Renal cortex interstitium (tissue), 11 donors: ENCODE data around the gene BTBD2. TPM values are rescaled to one million over a fixed set of nuclear protein-coding genes. Genes with fewer than 3 reads are reported as not detected.

Experiments used
- DNase-seq, 11 donors: peaks; one replicate each; pipeline ENCODE4 v3.0.0-alpha.2; 2013; ENCODE audit warnings: low read depth in 9 of 11, low spot score in 4 of 11; ENCODE audit errors: extremely low read depth in 1 of 11
- polyA plus RNA-seq, 3 donors: library from polyadenylated mRNA; unstranded; fragments of 120-200 nt; gene quantifications; one replicate each; pipeline ENCODE4 v1.2.1, GENCODE V29; 2013; ENCODE audit not compliant: insufficient read length in 3 of 3

BTBD2 gene
- polyA plus RNA-seq, 3 donors: 87.0 to 117 (median 105) TPM

GRCh38 chr19:1941146-1942077 is 74.1 kb downstream of the BTBD2 start, which contains the start of gene CSNK1G2:
CSNK1G2 (plus strand) TSS chr19:1941172; CDS start chr19:1969773, 28,601 bp downstream.
- DNase-seq: no peak

- DNase-seq: no peak
Measured at GRCh38 chr19:1938071-1938470, 77.4 kb downstream of the BTBD2 start.

- no peak for DNase-seq
Measured at GRCh38 chr19:1936916-1937610, 78.5 kb downstream of the BTBD2 start.

GRCh38 chr19:1936430-1936829 is 79.1 kb downstream of the BTBD2 start:
- no peak for DNase-seq

- no peak for DNase-seq
Measured at GRCh38 chr19:1935484-1936208, 79.9 kb downstream of the BTBD2 start.

Other genes starting within 250 kb of the BTBD2 start
- under 1 TPM; 0.56 to 1.00 (median 0.65) TPM for gene ATP8B3, start 203.4 kb downstream of the BTBD2 start, polyA plus RNA-seq
- gene REXO1, start 167.2 kb downstream of the BTBD2 start, polyA plus RNA-seq: 10 to 100 TPM; 23.3 to 32.7 (median 32.6) TPM
- gene KLF16, start 152.1 kb downstream of the BTBD2 start, polyA plus RNA-seq: 10 to 100 TPM in 1 of 3 donors, 1 to 10 TPM in 2; 5.4 to 10.1 (median 9.5) TPM
- 10 to 100 TPM; 32.3 to 66.3 (median 55.4) TPM for gene ABHD17A, start 130.2 kb downstream of the BTBD2 start, polyA plus RNA-seq
- gene ADAT3, start 110.3 kb downstream of the BTBD2 start, polyA plus RNA-seq: 1 to 10 TPM; 1.1 to 5.4 (median 3.5) TPM
- gene SCAMP4, start 110.3 kb downstream of the BTBD2 start, polyA plus RNA-seq: 10 to 100 TPM; 54.6 to 95.7 (median 79.5) TPM
- 10 to 100 TPM; 50.5 to 70.4 (median 67.9) TPM for gene CSNK1G2, start 74.5 kb downstream of the BTBD2 start, polyA plus RNA-seq
- gene MKNK2, start 35.5 kb upstream of the BTBD2 start, polyA plus RNA-seq: 10 to 100 TPM; 54.7 to 79.1 (median 77.8) TPM
- 10 to 100 TPM; 21.7 to 27.8 (median 26.8) TPM for gene MOB3A, start 80.6 kb upstream of the BTBD2 start, polyA plus RNA-seq
- 1 to 10 TPM; 6.3 to 9.3 (median 8.6) TPM for gene IZUMO4, start 81.2 kb upstream of the BTBD2 start, polyA plus RNA-seq
- 100 to 1,000 TPM; 106 to 126 (median 120) TPM for gene AP3D1, start 135.9 kb upstream of the BTBD2 start, polyA plus RNA-seq
- 10 to 100 TPM; 27.1 to 38.5 (median 31.5) TPM for gene DOT1L, start 148.2 kb upstream of the BTBD2 start, polyA plus RNA-seq
- 10 to 100 TPM; 54.6 to 81.6 (median 79.2) TPM for gene PLEKHJ1, start 220.6 kb upstream of the BTBD2 start, polyA plus RNA-seq
- gene SF3A2, start 221.1 kb upstream of the BTBD2 start, polyA plus RNA-seq: 10 to 100 TPM; 63.2 to 93.5 (median 83.5) TPM
- 1 to 10 TPM in 2 of 3 donors, under 1 TPM in 1; 0.28 to 4.1 (median 2.8) TPM for gene AMH, start 233.6 kb upstream of the BTBD2 start, polyA plus RNA-seq
- gene JSRP1, start 240.7 kb upstream of the BTBD2 start, polyA plus RNA-seq: 1 to 10 TPM in 1 of 3 donors, under 1 TPM in 2; 0.56 to 1.3 (median 0.59) TPM